Kidney (tissue), 14 donors: ENCODE results near the gene ABCG8. TPM values are rescaled to one million over a fixed set of nuclear protein-coding genes. Genes with fewer than 3 reads are reported as not detected.

Source experiments
- DNase-seq, 5 donors: peaks; one replicate each; pipeline ENCODE4 v3.0.0-alpha.2; 2013 to 2020
- FAIRE-seq: peaks from 2 replicates; lab custom pipeline; 2012; peaks lifted over from hg19 to GRCh38; lab: Jason Lieb, UNC
- H3K27ac ChIP-seq, 2 donors: one replicate each; pipeline ENCODE4 v1.7.0; 2013; ENCODE audit warnings: low read depth in 2 of 2, low read length in 2 of 2, inconsistent platforms in 1 of 2
- H3K27me3 ChIP-seq: one replicate; pipeline ENCODE4 v1.7.1; 2013; ENCODE audit warnings: low read length, inconsistent platforms; ENCODE audit not compliant: control insufficient read depth, insufficient read depth
- H3K36me3 ChIP-seq, 3 donors: one replicate each; pipeline versions ENCODE4 v1.7.0 to v1.7.1; 2013; ENCODE audit warnings: low read length in 3 of 3, control low read depth in 1 of 3, inconsistent platforms in 1 of 3; ENCODE audit not compliant: insufficient read depth in 3 of 3, control insufficient read depth in 2 of 3
- H3K4me1 ChIP-seq, 3 donors: one replicate each; pipeline versions ENCODE4 v1.7.0 to v1.7.1; 2013; ENCODE audit warnings: low read length in 3 of 3, inconsistent platforms in 1 of 3, low read depth in 1 of 3; ENCODE audit not compliant: control insufficient read depth in 2 of 3, insufficient read depth in 2 of 3
- H3K4me3 ChIP-seq, 3 donors: one replicate each; pipeline versions ENCODE4 v1.7.0 to v1.8.1; 2013; ENCODE audit warnings: low read length in 3 of 3, control low read depth in 1 of 3, inconsistent platforms in 1 of 3
- H3K9ac ChIP-seq, 3 donors: one replicate each; pipeline versions ENCODE4 v1.7.0 to v1.7.1; 2013; ENCODE audit warnings: low read length in 3 of 3, control low read depth in 1 of 3, inconsistent platforms in 1 of 3
- H3K9me3 ChIP-seq, 3 donors: one replicate each; pipeline versions ENCODE4 v1.7.0 to v1.7.1; 2013; ENCODE audit warnings: low read length in 3 of 3, control low read depth in 1 of 3, inconsistent platforms in 1 of 3; ENCODE audit not compliant: control insufficient read depth in 2 of 3, insufficient read depth in 1 of 3
- CTCF ChIP-seq: IDR thresholded peaks from 3 replicates; pipeline ENCODE4 v1.5.1; 2012; ENCODE audit warnings: mild to moderate bottlenecking, moderate library complexity, borderline replicate concordance; ENCODE audit not compliant: insufficient read depth; ENCODE audit errors: extremely low read depth
- intact Hi-C: fragments of 100-400 bp; cut with DNase I; formaldehyde crosslinking; loops from one replicate; pipeline ENCODE4 v1.11.1; 2022
- polyA plus RNA-seq: library from polyadenylated mRNA; stranded (reverse); fragments of 350-450 nt; fragmentation: Illumina TruSeq; extraction: RNeasy Lipid Tissue Mini Kit (QIAGEN cat#74804); gene quantifications from one replicate; pipeline ENCODE4 v1.2.3, GENCODE V29; 2014; ENCODE audit warnings: low read depth, low replicate concordance; ENCODE audit not compliant: insufficient read depth
- total RNA-seq: library from RNA; stranded (reverse); fragmentation: NEBNext Ultra II Directional; extraction: Animal tissue kit (Norgen Biotek cat#: 25700); gene quantifications from one replicate; pipeline ENCODE4 v1.2.1, GENCODE V29; 2021
- donor health status: control.
- donor health status: control.
- donor health status: control.
- donor health status: control.
- donor health status: control.
- donor health status: DM: yes; HTN: yes; CAD: no.
- donor health status: Normal renal cell carcinoma (clear cell type).

ABCG8 gene
- total and polyA plus RNA-seq, 2 donors from 2014 or later: 0.09 to 0.13 TPM

- FAIRE-seq (no peak), DNase-seq (peak in 1 of 5 donors; percentile 22)
- H3K36me3 ChIP-seq: no peaks in the 10 kb centered on the region
- no peaks in the 10 kb centered on the region for H3K27me3 ChIP-seq
- peak overlapping the region in 1 of 3 donors; percentile 48 for H3K4me3 ChIP-seq
- H3K4me1 ChIP-seq: peaks cover 0 to 2% (median 0%) of the 10 kb centered on the region in 3 donors
- intact Hi-C loops: no loop called here
- no peak for TF ChIP-seq CTCF
- no peaks in the 10 kb centered on the region for H3K9me3 ChIP-seq
- no peak overlapping the region for H3K27ac ChIP-seq
- no peak overlapping the region for H3K9ac ChIP-seq
These were observed 6.3 kb upstream of the ABCG8 start for GRCh38 chr2:43832457-43832856.

GRCh38 chr2:43837033-43837432 is 1.7 kb upstream of the ABCG8 start:
- Histone ChIP-seq H3K36me3 (no peaks in the 10 kb centered on the region), H3K4me1 (peaks cover 0 to under 1% (median 0%) of the 10 kb centered on the region in 3 donors), H3K27me3 (no peaks in the 10 kb centered on the region), H3K4me3 (no peak overlapping the region), H3K9me3 (no peaks in the 10 kb centered on the region), H3K27ac (no peak overlapping the region), H3K9ac (no peak overlapping the region)
- FAIRE-seq: no peak
- intact Hi-C loops: no loop called here
- no peak for DNase-seq
- TF ChIP-seq CTCF: no peak

GRCh38 chr2:43837831-43838559 is 776 bp upstream of the ABCG8 start:
- no peaks in the 10 kb centered on the region for H3K27me3 ChIP-seq
- no peak overlapping the region for H3K4me3 ChIP-seq
- no peak for DNase-seq
- no peak overlapping the region for H3K27ac ChIP-seq
- H3K9ac ChIP-seq: no peak overlapping the region
- no peaks in the 10 kb centered on the region for H3K36me3 ChIP-seq
- no peak for TF ChIP-seq CTCF
- FAIRE-seq: no peak
- intact Hi-C loops: no loop called here
- no peaks in the 10 kb centered on the region for H3K4me1 ChIP-seq
- H3K9me3 ChIP-seq: no peaks in the 10 kb centered on the region
